Breast epithelium (tissue), 4 donors: ENCODE data around the gene CA14. TPM values are rescaled to one million over a fixed set of nuclear protein-coding genes. Genes with fewer than 3 reads are reported as not detected.
"Not testable (repeated sequence)": the region's sequence is repeated elsewhere in the genome, so short reads cannot be mapped to it uniquely, and the experiment has no call there.

Source experiments
- DNase-seq, 2 donors: peaks; one replicate each; pipeline ENCODE4 v3.0.0-alpha.2; 2019; ENCODE audit warnings: low spot score in 2 of 2
- H3K27ac ChIP-seq, 2 donors: fragments of 200-600 bp; sonication (generic) in 1 of 2; one replicate each; pipeline ENCODE4 v1.5.1; 2016 to 2019; ENCODE audit warnings: mild to moderate bottlenecking in 1 of 2
- H3K27me3 ChIP-seq, 2 donors: fragments of 200-600 bp; sonication (generic) in 1 of 2; one replicate each; pipeline versions ENCODE4 v1.5.1 to v1.6.0; 2017 to 2019; ENCODE audit warnings: control low read depth in 1 of 2, mild to moderate bottlenecking in 1 of 2
- H3K36me3 ChIP-seq: fragments of 200-600 bp; one replicate; pipeline ENCODE4 v1.5.1; 2019
- H3K4me1 ChIP-seq, 2 donors: fragments of 200-600 bp; sonication (generic); one replicate each; pipeline ENCODE4 v1.5.1; 2016 to 2019; ENCODE audit warnings: control low read depth in 1 of 2
- H3K4me3 ChIP-seq, 3 donors: fragments of 200-600 bp; sonication (generic); 1 replicate in 2 of 3; 2 replicates in 1 of 3; pipeline ENCODE4 v1.5.1; 2016 to 2019; ENCODE audit warnings: mild to moderate bottlenecking in 3 of 3, moderate library complexity in 2 of 3
- H3K9me3 ChIP-seq, 2 donors: fragments of 200-600 bp; sonication (generic) in 1 of 2; one replicate each; pipeline ENCODE4 v1.5.1; 2016 to 2019; ENCODE audit warnings: control low read depth in 1 of 2
- POLR2A ChIP-seq: fragments of 450-650 bp; IDR thresholded peaks from one replicate; pipeline ENCODE4 v1.6.1; 2016; ENCODE audit warnings: antibody characterized with exemption, mild to moderate bottlenecking, moderate library complexity
- POLR2AphosphoS5 ChIP-seq, 3 donors: sonication (generic); formaldehyde crosslinking; IDR thresholded peaks; one replicate each; pipeline ENCODE4 v1.6.1; 2017; ENCODE audit warnings: antibody characterized with exemption in 3 of 3
- intact Hi-C: fragments of 100-400 bp; cut with DNase I; formaldehyde crosslinking; loops from one replicate; pipeline ENCODE4 v1.15.1; 2023; ENCODE audit warnings: low total_unique reads
- total RNA-seq, 3 donors: library from RNA; depleted of rRNA; stranded (reverse); fragments of >200 nt; gene quantifications; one replicate each; pipeline ENCODE4 v1.1.0, GENCODE V29; 2016
- TF ChIP-seq, protein P1 (sequence below), 3 donors: fragments of 450-650 bp; IDR thresholded peaks; one replicate each; pipeline ENCODE4 v1.5.1; 2016 to 2017; ENCODE audit warnings: antibody characterized with exemption in 3 of 3, mild to moderate bottlenecking in 3 of 3, moderate library complexity in 3 of 3

Gene CA14
- total RNA-seq, 3 donors from 2014 or later = not detected

- no peaks in the 10 kb centered on the region for H3K4me1 ChIP-seq
- H3K36me3 ChIP-seq = peaks cover 5% of the 10 kb centered on the region
- H3K27me3 ChIP-seq = no peaks in the 10 kb centered on the region
- H3K27ac ChIP-seq = no peak overlapping the region
- DNase-seq = no peak
- intact Hi-C loops = no loop called here
- H3K4me3 ChIP-seq = no peak overlapping the region
- no peaks in the 10 kb centered on the region for H3K9me3 ChIP-seq
- TF ChIP-seq, protein P1, sequence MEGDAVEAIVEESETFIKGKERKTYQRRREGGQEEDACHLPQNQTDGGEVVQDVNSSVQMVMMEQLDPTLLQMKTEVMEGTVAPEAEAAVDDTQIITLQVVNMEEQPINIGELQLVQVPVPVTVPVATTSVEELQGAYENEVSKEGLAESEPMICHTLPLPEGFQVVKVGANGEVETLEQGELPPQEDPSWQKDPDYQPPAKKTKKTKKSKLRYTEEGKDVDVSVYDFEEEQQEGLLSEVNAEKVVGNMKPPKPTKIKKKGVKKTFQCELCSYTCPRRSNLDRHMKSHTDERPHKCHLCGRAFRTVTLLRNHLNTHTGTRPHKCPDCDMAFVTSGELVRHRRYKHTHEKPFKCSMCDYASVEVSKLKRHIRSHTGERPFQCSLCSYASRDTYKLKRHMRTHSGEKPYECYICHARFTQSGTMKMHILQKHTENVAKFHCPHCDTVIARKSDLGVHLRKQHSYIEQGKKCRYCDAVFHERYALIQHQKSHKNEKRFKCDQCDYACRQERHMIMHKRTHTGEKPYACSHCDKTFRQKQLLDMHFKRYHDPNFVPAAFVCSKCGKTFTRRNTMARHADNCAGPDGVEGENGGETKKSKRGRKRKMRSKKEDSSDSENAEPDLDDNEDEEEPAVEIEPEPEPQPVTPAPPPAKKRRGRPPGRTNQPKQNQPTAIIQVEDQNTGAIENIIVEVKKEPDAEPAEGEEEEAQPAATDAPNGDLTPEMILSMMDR (IDR thresholded peaks at IDR 0.05) = no peak
- TF ChIP-seq POLR2A (no peak), POLR2AphosphoS5 (IDR thresholded peaks at IDR 0.05) (no peak)
Measured at GRCh38 chr1:150299716-150300115, 42.1 kb downstream of the CA14 start.

GRCh38 chr1:150302338-150302737, 44.8 kb downstream of the CA14 start:
- no peak overlapping the region for H3K27ac ChIP-seq
- TF ChIP-seq POLR2AphosphoS5 (IDR thresholded peaks at IDR 0.05) = no peak
- TF ChIP-seq, protein P1 (IDR thresholded peaks at IDR 0.05) = no peak
- no peak for TF ChIP-seq POLR2A
- H3K4me3 ChIP-seq = no peak overlapping the region
- no peaks in the 10 kb centered on the region for H3K9me3 ChIP-seq
- intact Hi-C loops = no loop called here
- no peaks in the 10 kb centered on the region for H3K4me1 ChIP-seq
- no peaks in the 10 kb centered on the region for H3K27me3 ChIP-seq
- DNase-seq = no peak
- peaks cover 5% of the 10 kb centered on the region for H3K36me3 ChIP-seq

DNA sequence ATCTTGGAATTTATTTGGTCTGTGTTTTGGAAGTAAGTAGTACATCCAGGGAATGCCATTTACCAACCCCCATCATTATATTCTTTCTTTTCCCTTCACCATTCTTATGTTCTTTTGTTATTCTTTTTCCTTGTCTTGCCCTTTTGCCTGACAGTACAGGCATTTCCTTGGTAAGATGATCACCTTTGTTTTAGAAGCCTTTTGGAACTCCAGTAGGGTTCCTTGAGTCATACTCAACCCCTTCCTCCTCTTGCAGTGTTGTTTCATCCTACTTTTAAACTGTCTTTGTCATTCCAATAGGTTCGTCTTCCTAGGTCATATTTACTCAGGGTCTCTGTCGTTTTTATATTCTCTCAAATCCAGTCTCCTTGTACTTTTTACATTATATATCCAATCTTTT, 45.3 kb downstream of the CA14 start:
- Histone ChIP-seq H3K4me3 (no peak overlapping the region), H3K4me1 (no peaks in the 10 kb centered on the region), H3K27me3 (no peaks in the 10 kb centered on the region), H3K9me3 (no peaks in the 10 kb centered on the region), H3K27ac (no peak overlapping the region), H3K36me3 (peaks cover 5% of the 10 kb centered on the region)
- intact Hi-C loops = no loop called here
- DNase-seq = no peak
- TF ChIP-seq POLR2AphosphoS5 (IDR thresholded peaks at IDR 0.05) (no peak), POLR2A (no peak)
- TF ChIP-seq, protein P1 (IDR thresholded peaks at IDR 0.05) = no peak

GRCh38 chr1:150308585-150308984, 51.0 kb downstream of the CA14 start:
- intact Hi-C loops = not testable (repeated sequence)

DNA sequence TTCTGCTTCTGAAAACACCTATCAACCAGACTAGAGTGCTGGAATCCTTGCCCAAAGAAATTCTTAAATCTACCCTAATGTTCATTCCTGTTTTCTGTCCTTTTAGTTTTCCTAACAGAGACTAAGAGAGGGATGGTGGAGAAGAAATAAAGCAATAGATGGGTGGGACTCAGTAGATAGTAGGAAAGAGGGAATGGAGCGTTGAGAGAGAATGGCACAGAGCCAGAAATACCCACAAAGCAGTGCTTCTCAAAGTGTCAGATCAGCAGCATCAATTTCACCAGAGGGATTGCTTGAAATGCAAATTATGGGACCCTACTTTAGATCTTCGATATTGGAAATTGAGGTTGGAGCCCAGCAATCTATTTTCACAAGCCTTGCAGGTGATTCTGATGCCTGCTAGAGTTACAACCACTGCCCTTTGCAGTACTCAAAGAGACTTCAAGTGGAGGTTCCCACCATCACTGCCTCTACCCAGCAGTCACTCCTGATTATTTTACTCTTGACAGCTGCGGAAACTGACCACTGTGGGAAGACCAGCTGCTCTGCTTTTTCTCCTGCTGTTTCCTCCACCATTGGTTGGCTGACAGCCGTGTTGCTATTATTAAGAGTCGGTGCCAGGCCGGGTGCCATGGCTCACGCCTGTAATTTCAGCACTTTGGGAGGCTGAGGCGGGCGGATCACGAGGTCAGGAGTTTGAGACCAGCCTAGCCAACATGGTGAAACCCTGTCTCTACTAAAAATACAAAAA, 52.4 kb downstream of the CA14 start:
- H3K4me1 ChIP-seq = no peaks in the 10 kb centered on the region
- no peak overlapping the region for H3K27ac ChIP-seq
- no peaks in the 10 kb centered on the region for H3K36me3 ChIP-seq
- no peak for TF ChIP-seq POLR2A
- TF ChIP-seq, protein P1 (IDR thresholded peaks at IDR 0.05) = no peak
- TF ChIP-seq POLR2AphosphoS5 (IDR thresholded peaks at IDR 0.05) = no peak
- no peak for DNase-seq
- no peaks in the 10 kb centered on the region for H3K9me3 ChIP-seq
- no peaks in the 10 kb centered on the region for H3K27me3 ChIP-seq
- intact Hi-C loops = no loop called here
- H3K4me3 ChIP-seq = no peak overlapping the region

More at GRCh38 chr1:150308585-150308984, 51.0 kb downstream of the CA14 start:
- not testable (repeated sequence) for H3K9me3 ChIP-seq, H3K27ac ChIP-seq, H3K27me3 ChIP-seq, H3K36me3 ChIP-seq, H3K4me1 ChIP-seq, H3K4me3 ChIP-seq, DNase-seq
